H1 (cell line): ENCODE results near the gene RHEB. TPM values are rescaled to one million over a fixed set of nuclear protein-coding genes. Genes with fewer than 3 reads are reported as not detected.

ENCODE experiments used
- ATF3 ChIP-seq: IDR thresholded peaks from 2 replicates; pipeline ENCODE4 v1.6.1; 2011; ENCODE audit warnings: low read depth, mild to moderate bottlenecking, low read length; ENCODE audit not compliant: insufficient read depth
- CHD7 ChIP-seq: fragments of 300-600 bp; sonication (generic); IDR thresholded peaks from 2 replicates; pipeline ENCODE4 v1.7.1; 2012; ENCODE audit warnings: low read length, moderate library complexity, mild to moderate bottlenecking, inconsistent platforms; ENCODE audit not compliant: insufficient replicate concordance
- CTCF ChIP-seq, 3 experiments: IDR thresholded peaks; 1 replicate in 2 of 3; 2 replicates in 1 of 3; pipeline versions ENCODE4 v1.5.1 to v1.6.1; 2011; ENCODE audit warnings: low read length in 3 of 3, mild to moderate bottlenecking in 3 of 3, inconsistent platforms in 2 of 3, low read depth in 1 of 3, moderate library complexity in 1 of 3; ENCODE audit not compliant: insufficient read depth in 1 of 3; ENCODE audit errors: control extremely low read depth in 1 of 3
- E2F6 ChIP-seq: IDR thresholded peaks from 2 replicates; pipeline ENCODE4 v1.6.1; 2012; ENCODE audit warnings: inconsistent platforms
- POLR2A ChIP-seq, 2 experiments: IDR thresholded peaks; 1 replicate in 1 of 2; 2 replicates in 1 of 2; pipeline ENCODE4 v1.6.1; 2011; ENCODE audit warnings: low read depth in 2 of 2, low read length in 2 of 2, mild to moderate bottlenecking in 2 of 2; ENCODE audit errors: control extremely low read depth in 1 of 2
- RXRA ChIP-seq: IDR thresholded peaks from 2 replicates; pipeline ENCODE4 v1.6.1; 2011; ENCODE audit warnings: low read depth, mild to moderate bottlenecking, low read length, moderate library complexity; ENCODE audit not compliant: insufficient read depth
- polyA plus RNA-seq, 7 experiments: library from polyadenylated mRNA; depleted of rRNA in 3 of 7; stranded (reverse) in 5 of 7; unstranded in 2 of 7; fragments of >200 nt in 5 of 7; fragments of 200-250 nt in 2 of 7; gene quantifications; 1 replicate in 5 of 7; 2 replicates in 1 of 7; 4 replicates in 1 of 7; pipeline versions ENCODE4 v1.2.1 to v1.2.3, GENCODE V29; 2011 to 2013; ENCODE audit warnings: missing spikeins in 2 of 7, mixed read lengths in 2 of 7
- total RNA-seq: library from RNA; stranded (reverse); fragmentation: NEBNext Ultra II Directional; extraction: Animal tissue kit (Norgen Biotek cat#: 25700); gene quantifications from 2 replicates; pipeline ENCODE4 v1.2.1, GENCODE V29; 2021

The RHEB gene
- total and polyA plus RNA-seq, 2 of the 8 experiments (the other 6 are each of a cell fraction or from before 2014, with no cell fraction given): 60.8 to 132 TPM

GRCh38 chr7:151498495-151498894 lies 21.2 kb downstream of the RHEB start (continued):
- TF ChIP-seq CHD7: no peak
- TF ChIP-seq RXRA: no peak
- TF ChIP-seq E2F6: no peak
- TF ChIP-seq CTCF (IDR thresholded peaks at IDR 0.05; ENCODE audit: control extremely low read depth in 1 of 3, insufficient read depth in 1 of 3, low read depth in 1 of 3, low read length in 3 of 3): no peak
- TF ChIP-seq POLR2A (IDR thresholded peaks at IDR 0.05; ENCODE audit: control extremely low read depth in 1 of 2, low read depth in 2 of 2, low read length in 2 of 2): no peak
- TF ChIP-seq ATF3: no peak
- TF ChIP-seq, all 59 proteins: peak for 0
